Activated CD8-positive, alpha-beta memory T cell treated with anti-CD3 and anti-CD28 coated beads for 1 hour (primary cell): ENCODE results near the gene AKT3.
"Not testable (repeated sequence)": the region's sequence is repeated elsewhere in the genome, so short reads cannot be mapped to it uniquely, and the experiment has no call there.

ENCODE experiments used
- DNase-seq, 2 donors: peaks; one replicate each; pipeline ENCODE4 v3.0.0-alpha.2; 2020; ENCODE audit warnings: low read depth in 1 of 2; ENCODE audit errors: extremely low read depth in 1 of 2

AKT3 gene

GRCh38 chr1:243621973-243622372 is 228.1 kb downstream of the AKT3 start:
- no peak for DNase-seq

DNA sequence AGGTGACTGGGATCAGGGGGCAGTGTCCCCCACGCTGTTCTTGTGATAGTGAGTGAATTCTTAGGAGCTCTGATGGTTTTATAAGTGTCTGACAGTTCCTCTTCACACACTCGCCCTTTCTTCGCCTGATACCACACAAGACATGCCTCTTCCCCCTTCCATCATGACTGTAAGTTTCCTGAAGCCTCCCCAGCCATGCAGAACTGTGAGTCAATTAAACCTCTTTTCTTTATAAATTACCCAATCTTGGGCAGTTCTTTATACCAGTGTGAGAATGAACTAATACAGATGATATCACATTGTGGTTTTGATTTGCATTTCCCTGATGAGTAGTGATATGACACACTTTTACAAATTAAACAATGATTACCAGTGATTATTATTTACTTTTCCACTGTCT is 229.9 kb downstream of the AKT3 start:
- no peak for DNase-seq

DNA sequence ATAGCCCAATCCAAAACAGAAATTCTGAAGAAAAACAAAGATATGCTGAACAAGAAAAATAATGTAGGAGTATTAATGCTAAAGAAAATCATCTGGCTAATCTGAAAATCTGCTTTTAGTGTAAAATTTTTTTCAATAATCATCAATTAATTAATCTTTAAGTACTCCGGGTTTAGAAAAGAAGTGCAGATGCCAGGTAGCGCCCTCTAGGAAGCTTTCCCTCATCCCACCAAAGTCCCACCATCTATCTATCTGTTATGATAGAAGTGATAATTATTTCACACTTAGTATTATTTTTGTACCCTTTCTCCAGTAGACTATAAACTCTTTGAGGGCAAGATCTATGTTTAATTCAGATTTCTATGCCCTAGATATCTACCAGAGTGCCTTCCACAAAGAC is 240.3 kb downstream of the AKT3 start:
- DNase-seq: no peak

DNA sequence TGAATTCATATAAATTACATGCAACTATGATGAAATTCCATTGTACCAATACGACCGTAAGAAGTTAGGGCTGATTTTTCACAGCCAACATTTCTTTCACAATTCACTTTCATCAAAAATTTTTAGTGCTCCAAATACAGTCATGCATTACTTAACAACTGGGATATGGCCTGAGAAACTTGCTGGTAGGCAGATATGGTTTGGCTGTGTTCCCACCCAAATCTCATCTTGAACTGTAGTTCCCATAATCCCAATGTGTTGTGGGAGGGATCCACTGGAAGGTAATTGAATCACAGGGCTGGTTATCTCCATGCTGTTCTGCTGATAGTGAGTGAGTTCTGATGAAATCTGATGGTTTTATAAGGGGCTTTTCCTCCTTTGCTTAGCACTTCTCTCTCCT is 244.4 kb downstream of the AKT3 start:
- DNase-seq: no peak

DNA sequence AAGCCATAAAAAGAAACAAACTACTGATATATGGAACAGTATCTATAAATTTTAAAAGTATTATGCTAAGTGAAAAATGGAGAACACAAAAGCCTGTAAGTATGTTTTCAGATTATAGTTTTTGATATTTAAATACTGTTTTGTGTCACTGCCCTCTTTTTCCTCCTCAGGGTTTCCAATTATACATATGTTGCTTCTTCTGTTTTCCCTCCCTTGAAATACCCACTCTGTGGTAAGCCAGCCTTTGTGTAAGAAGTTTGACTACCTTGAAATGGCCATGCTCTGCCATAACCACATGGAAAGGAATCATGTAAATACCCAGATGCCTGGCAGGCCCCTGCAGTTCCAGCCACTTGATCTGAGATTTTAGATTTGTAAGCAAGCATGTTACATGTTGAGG is 248.3 kb downstream of the AKT3 start:
- no peak for DNase-seq

- no peak for DNase-seq
These were observed 251.6 kb downstream of the AKT3 start for GRCh38 chr1:243598433-243598832.

- no peak for DNase-seq
These were observed 252.7 kb downstream of the AKT3 start for GRCh38 chr1:243597383-243597782.

- DNase-seq: no peak
These were observed 253.5 kb downstream of the AKT3 start for GRCh38 chr1:243596431-243597062.

- no peak for DNase-seq
These were observed 254.4 kb downstream of the AKT3 start for GRCh38 chr1:243595527-243596210.

DNA sequence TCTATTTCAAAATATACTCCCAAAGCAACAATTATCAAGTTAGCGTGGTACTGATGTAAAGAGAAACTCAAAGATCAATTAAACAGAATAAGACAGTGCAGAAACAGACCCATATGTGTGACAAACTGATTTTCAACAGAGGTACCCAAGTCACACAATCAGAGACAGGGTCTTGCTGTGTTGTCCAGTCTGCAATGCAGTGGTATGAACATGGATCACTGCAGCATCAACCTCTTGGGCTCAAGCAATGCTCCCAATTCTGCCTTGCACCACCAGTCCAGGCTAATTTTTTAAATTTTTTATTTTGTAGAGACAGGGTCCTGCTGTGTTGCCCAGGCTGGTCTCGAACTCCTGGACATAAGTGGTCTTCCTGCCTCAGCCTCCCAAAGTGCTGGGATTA is 255.6 kb downstream of the AKT3 start:
- DNase-seq: no peak

DNA sequence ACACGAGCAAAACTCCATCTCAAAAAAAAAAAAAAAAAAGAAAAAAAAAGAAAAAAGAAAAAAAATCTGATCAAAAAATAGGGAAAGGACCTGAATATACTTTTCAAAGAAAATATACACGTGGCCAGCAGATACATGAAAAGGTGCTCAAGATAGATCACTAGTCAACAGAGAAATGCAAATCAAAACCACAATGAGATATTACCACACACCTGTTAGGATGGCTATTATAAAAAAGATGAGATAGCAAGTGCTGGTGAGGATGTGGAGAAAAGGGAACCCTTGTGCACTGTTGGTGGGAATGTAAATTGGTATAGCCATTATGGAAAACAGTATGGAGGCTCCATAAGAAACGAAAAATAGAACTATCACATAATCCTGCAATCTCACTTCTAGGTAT is 260.8 kb downstream of the AKT3 start:
- not testable (repeated sequence) for DNase-seq

DNA sequence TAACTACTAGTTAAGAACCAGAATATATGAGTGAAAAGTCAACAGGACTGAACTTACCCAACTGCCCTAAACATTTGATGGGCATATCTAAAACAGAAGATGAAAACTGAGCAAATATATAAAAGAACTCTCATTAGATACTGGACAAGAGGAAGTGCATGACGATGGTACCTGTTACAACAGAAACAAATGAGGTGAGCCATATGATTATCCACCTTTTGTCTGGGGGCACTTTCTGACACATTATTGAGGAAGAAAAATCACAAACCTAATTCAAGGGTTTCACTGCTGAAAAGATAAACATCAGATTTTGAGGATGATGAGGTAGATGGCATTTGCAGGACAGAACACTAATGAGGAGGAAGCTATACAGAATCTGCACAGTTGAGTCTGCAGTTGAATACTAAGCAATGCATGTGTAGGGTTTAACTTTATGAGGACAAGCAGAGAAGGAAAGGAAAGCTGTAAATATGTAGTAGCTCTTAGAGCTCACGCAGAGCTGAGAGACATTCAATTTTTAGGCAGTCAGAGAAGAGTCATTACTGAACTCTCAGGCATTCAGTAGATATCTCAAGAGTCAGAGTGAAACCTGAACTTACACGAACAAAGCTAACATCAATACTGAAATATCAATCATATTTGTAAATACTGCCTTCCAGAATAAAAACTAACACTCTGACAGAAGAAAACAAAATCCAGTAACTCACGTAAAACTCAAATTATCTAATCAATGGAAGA is 262.1 kb downstream of the AKT3 start:
- DNase-seq: no peak

- no peak for DNase-seq
These were observed 262.8 kb downstream of the AKT3 start for GRCh38 chr1:243587285-243587684.

DNA sequence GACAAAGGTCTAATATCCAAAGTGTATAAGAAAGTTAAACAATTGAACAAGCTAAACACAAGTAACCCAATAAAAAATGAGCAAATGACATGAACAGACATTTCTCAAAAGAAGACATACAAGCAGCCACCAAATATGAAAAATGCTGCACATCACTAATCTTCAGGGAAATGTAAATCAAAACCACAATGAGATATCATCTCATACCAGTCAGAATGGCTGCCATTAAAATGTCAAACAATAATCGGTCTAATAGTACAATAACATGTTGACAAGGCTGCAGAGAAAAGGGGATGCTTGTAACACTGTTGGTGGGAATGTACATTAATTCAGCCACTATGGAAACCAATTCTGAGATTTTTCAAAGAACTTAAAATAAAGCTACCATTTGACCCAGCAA is 264.1 kb downstream of the AKT3 start:
- no peak for DNase-seq

GRCh38 chr1:243582326-243582725 is 267.7 kb downstream of the AKT3 start:
- no peak for DNase-seq

- no peak for DNase-seq
These were observed 269.1 kb downstream of the AKT3 start for GRCh38 chr1:243580984-243581383.

DNA sequence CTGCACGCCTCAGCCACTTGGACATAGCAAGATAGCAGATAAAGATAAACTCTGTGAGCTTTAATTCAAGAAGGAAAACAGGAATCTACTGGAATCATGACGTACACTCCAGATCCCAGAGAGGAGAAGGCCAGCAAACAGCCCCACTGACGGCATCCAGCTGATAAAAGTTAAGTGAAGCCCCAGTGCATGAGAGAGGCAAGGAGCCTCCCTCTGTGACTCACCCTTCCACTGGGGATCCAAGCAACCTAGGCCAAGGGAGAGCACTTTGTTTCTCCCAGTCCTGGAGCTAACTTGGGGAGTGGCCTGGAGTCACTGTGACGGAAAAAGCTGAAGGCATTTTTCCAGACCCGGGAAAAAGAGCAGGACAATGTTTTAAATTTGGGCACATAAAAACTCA is 270.0 kb downstream of the AKT3 start:
- DNase-seq: no peak

GRCh38 chr1:243575070-243575469 is 275.0 kb downstream of the AKT3 start:
- no peak for DNase-seq

GRCh38 chr1:243572940-243573339 is 277.1 kb downstream of the AKT3 start:
- no peak for DNase-seq

GRCh38 chr1:243568793-243569192 is 281.2 kb downstream of the AKT3 start:
- DNase-seq: no peak

DNA sequence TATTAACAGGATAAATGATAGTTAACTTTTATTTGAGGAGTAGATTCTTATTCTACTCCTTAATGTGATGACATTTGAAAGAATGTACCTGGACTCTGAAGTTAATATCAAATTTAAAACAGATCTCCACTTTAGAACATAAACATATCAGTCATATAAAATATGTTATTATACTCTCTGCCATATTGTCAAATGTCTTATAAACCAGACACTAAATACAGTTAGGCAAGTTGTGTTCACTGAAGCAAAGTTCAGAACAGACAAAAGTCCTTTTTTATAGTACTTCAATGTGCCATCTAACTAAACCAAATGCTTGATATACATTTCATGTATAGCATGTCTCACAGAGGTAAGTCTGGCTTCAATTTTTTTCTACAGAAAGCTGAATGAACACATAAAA is 285.2 kb downstream of the AKT3 start:
- DNase-seq: no peak

- no peak for DNase-seq
These were observed 286.3 kb downstream of the AKT3 start for GRCh38 chr1:243563732-243564131.
